OCI-M1 (cell line): ENCODE results near the gene KLK5.
"Not testable (repeated sequence)": the region's sequence is repeated elsewhere in the genome, so short reads cannot be mapped to it uniquely, and the experiment has no call there.

Experiments used
- DNase-seq: peaks from one replicate; lab custom pipeline; 2025; lab: John Stamatoyannopoulos, UW

The KLK5 gene

GRCh38 chr19:50921426-50922316 lies 31.2 kb downstream of the KLK5 start:
- peak; percentile 60 for DNase-seq

GRCh38 chr19:50916069-50916468 lies 36.8 kb downstream of the KLK5 start:
- no peak for DNase-seq

GRCh38 chr19:50912727-50913716 lies 39.8 kb downstream of the KLK5 start:
- no peak for DNase-seq

GRCh38 chr19:50912102-50912599 lies 40.7 kb downstream of the KLK5 start:
- no peak for DNase-seq

- DNase-seq: no peak
Measured at GRCh38 chr19:50911206-50912101, 41.4 kb downstream of the KLK5 start, which contains the start of gene KLK4. TSS of gene KLK4 (minus strand) at chr19:50911395. CDS start at chr19:50910738, 657 bp downstream.

GRCh38 chr19:50910722-50911121 lies 42.1 kb downstream of the KLK5 start:
- DNase-seq: no peak

- DNase-seq: peak; percentile 28
Measured at GRCh38 chr19:50909240-50910070, 43.4 kb downstream of the KLK5 start.

- DNase-seq: no peak
Measured at GRCh38 chr19:50908336-50908735, 44.5 kb downstream of the KLK5 start.

- DNase-seq: peak; percentile 70
Measured at GRCh38 chr19:50906217-50906616, 46.6 kb downstream of the KLK5 start.

- no peak for DNase-seq
Measured at GRCh38 chr19:50902640-50903039, 50.2 kb downstream of the KLK5 start.

GRCh38 chr19:50899569-50899968 lies 53.3 kb downstream of the KLK5 start:
- DNase-seq: peak; percentile 84

GRCh38 chr19:50898018-50898417 lies 54.8 kb downstream of the KLK5 start:
- DNase-seq: no peak

- no peak for DNase-seq
Measured at GRCh38 chr19:50897612-50898011, 55.2 kb downstream of the KLK5 start.

GRCh38 chr19:50897191-50897607 lies 55.6 kb downstream of the KLK5 start:
- DNase-seq: no peak

GRCh38 chr19:50896591-50897190 lies 56.1 kb downstream of the KLK5 start:
- DNase-seq: peak; percentile 89

GRCh38 chr19:50896089-50896590 lies 56.7 kb downstream of the KLK5 start:
- DNase-seq: not testable (repeated sequence)

GRCh38 chr19:50894478-50895356 lies 58.1 kb downstream of the KLK5 start:
- no peak for DNase-seq
